H9 (cell line): ENCODE data around the gene IL15. TPM values are rescaled to one million over a fixed set of nuclear protein-coding genes. Genes with fewer than 3 reads are reported as not detected.

Source experiments
- DNase-seq: peaks from one replicate; pipeline ENCODE4 v3.0.0-alpha.2; 2017
- H2AFZ ChIP-seq: one replicate; pipeline ENCODE4 v1.6.1; 2013; ENCODE audit warnings: mild to moderate bottlenecking, low read length, control low read depth, moderate library complexity
- H2AK5ac ChIP-seq: 2 replicates; pipeline ENCODE4 v1.6.1; 2013; ENCODE audit warnings: low read length, control low read depth, mixed read lengths; ENCODE audit not compliant: insufficient read length
- H2BK120ac ChIP-seq: one replicate; pipeline ENCODE4 v1.6.1; 2013; ENCODE audit warnings: low read depth, mild to moderate bottlenecking, low read length, control low read depth, inconsistent platforms; ENCODE audit not compliant: poor library complexity, severe bottlenecking
- H2BK12ac ChIP-seq: 2 replicates; pipeline ENCODE4 v1.6.1; 2013; ENCODE audit warnings: low read length, control low read depth, mixed read lengths, low read depth; ENCODE audit not compliant: insufficient read length
- H2BK15ac ChIP-seq: 2 replicates; pipeline ENCODE4 v1.6.1; 2013; ENCODE audit warnings: low read depth, low read length, control low read depth
- H2BK20ac ChIP-seq: one replicate; pipeline ENCODE4 v1.6.1; 2013; ENCODE audit warnings: low read depth, mild to moderate bottlenecking, low read length, control low read depth, inconsistent platforms; ENCODE audit not compliant: poor library complexity, severe bottlenecking
- H2BK5ac ChIP-seq: 2 replicates; pipeline ENCODE4 v1.6.1; 2013; ENCODE audit warnings: low read length, control low read depth, mixed read lengths; ENCODE audit not compliant: insufficient read length
- H3K14ac ChIP-seq: 2 replicates; pipeline ENCODE4 v1.6.1; 2013; ENCODE audit warnings: low read length, control low read depth; ENCODE audit not compliant: insufficient read depth
- H3K18ac ChIP-seq: 2 replicates; pipeline ENCODE4 v1.6.1; 2013; ENCODE audit warnings: low read depth, mild to moderate bottlenecking, mixed read lengths, low read length, control low read depth; ENCODE audit not compliant: insufficient read length
- H3K23ac ChIP-seq: 2 replicates; pipeline ENCODE4 v1.6.1; 2013; ENCODE audit warnings: low read length, control low read depth, mixed read lengths, low read depth; ENCODE audit not compliant: insufficient read length
- H3K23me2 ChIP-seq: 2 replicates; pipeline ENCODE4 v1.6.1; 2013; ENCODE audit warnings: low read depth, mild to moderate bottlenecking, mixed read lengths, low read length, control low read depth; ENCODE audit not compliant: insufficient read length, poor library complexity, severe bottlenecking
- H3K27ac ChIP-seq: 2 replicates; pipeline ENCODE4 v1.5.1; 2013; ENCODE audit warnings: low read length, control low read depth, mixed read lengths, low read depth; ENCODE audit not compliant: insufficient read length
- H3K27me3 ChIP-seq: 2 replicates; pipeline ENCODE4 v1.6.1; 2013; ENCODE audit warnings: low read length, control low read depth, inconsistent platforms; ENCODE audit not compliant: insufficient read depth
- H3K4ac ChIP-seq: 2 replicates; pipeline ENCODE4 v1.6.1; 2013; ENCODE audit warnings: low read depth, mild to moderate bottlenecking, control low read depth, inconsistent platforms, low read length, moderate library complexity
- H3K4me1 ChIP-seq: 2 replicates; pipeline ENCODE4 v1.6.1; 2013; ENCODE audit warnings: low read length, control low read depth, inconsistent platforms; ENCODE audit not compliant: insufficient read depth
- H3K4me2 ChIP-seq: 2 replicates; pipeline ENCODE4 v1.6.1; 2013; ENCODE audit warnings: low read length, control low read depth, mixed read lengths; ENCODE audit not compliant: insufficient read length, insufficient read depth
- H3K56ac ChIP-seq: 2 replicates; pipeline ENCODE4 v1.6.1; 2013; ENCODE audit warnings: low read depth, mild to moderate bottlenecking, mixed read lengths, low read length, control low read depth; ENCODE audit not compliant: insufficient read length
- H3K79me1 ChIP-seq: 2 replicates; pipeline ENCODE4 v1.6.1; 2013; ENCODE audit warnings: low read depth, mild to moderate bottlenecking, moderate library complexity, low read length, control low read depth, inconsistent platforms; ENCODE audit not compliant: insufficient read depth, poor library complexity, severe bottlenecking
- H3K79me2 ChIP-seq: 2 replicates; pipeline ENCODE4 v1.6.1; 2013; ENCODE audit warnings: low read length, control low read depth, inconsistent platforms; ENCODE audit not compliant: insufficient read depth
- H3K9ac ChIP-seq: 2 replicates; pipeline ENCODE4 v1.6.1; 2013; ENCODE audit warnings: low read length, control low read depth, mixed read lengths; ENCODE audit not compliant: insufficient read length; ENCODE audit errors: extremely low read depth
- H3K9me3 ChIP-seq: one replicate; pipeline ENCODE4 v1.6.1; 2013; ENCODE audit warnings: low read depth, low read length, inconsistent platforms; ENCODE audit not compliant: control insufficient read depth
- H3T11ph ChIP-seq: one replicate; pipeline ENCODE4 v1.6.1; 2013; ENCODE audit warnings: mild to moderate bottlenecking, low read length, control low read depth, inconsistent platforms
- H4K20me1 ChIP-seq: one replicate; pipeline ENCODE4 v1.6.1; 2013; ENCODE audit not compliant: control insufficient read depth, insufficient read length, insufficient read depth
- H4K5ac ChIP-seq: 2 replicates; pipeline ENCODE4 v1.6.1; 2013; ENCODE audit warnings: low read depth, mild to moderate bottlenecking, mixed read lengths, low read length, control low read depth; ENCODE audit not compliant: insufficient read length
- H4K8ac ChIP-seq: replicated peaks from 2 replicates; pipeline ENCODE4 v1.6.1; 2013; ENCODE audit warnings: low read length, control low read depth, mixed read lengths, low read depth; ENCODE audit not compliant: insufficient read length
- H4K91ac ChIP-seq: 2 replicates; pipeline ENCODE4 v1.6.1; 2013; ENCODE audit warnings: low read depth, mild to moderate bottlenecking, moderate library complexity, mixed read lengths, low read length, control low read depth; ENCODE audit not compliant: insufficient read length
- H3K27ac Mint-ChIP-seq, 3 experiments: 2 replicates in 2 of 3; 3 replicates in 1 of 3; pipeline ENCODE4 v1.8.0; 2020 to 2021; ENCODE audit warnings: mixed read lengths in 3 of 3, mild to moderate bottlenecking in 1 of 3, moderate library complexity in 1 of 3
- H3K27me3 Mint-ChIP-seq: 2 replicates; pipeline ENCODE4 v1.8.0; 2021; ENCODE audit warnings: low read depth, mild to moderate bottlenecking, moderate library complexity, mixed read lengths
- H3K36me3 Mint-ChIP-seq, 3 experiments: 2 replicates in 2 of 3; 3 replicates in 1 of 3; pipeline ENCODE4 v1.8.0; 2020 to 2021; ENCODE audit warnings: low read depth in 3 of 3, mixed read lengths in 3 of 3; ENCODE audit not compliant: insufficient read depth in 1 of 3
- H3K4me1 Mint-ChIP-seq, 2 experiments: 2 replicates each; pipeline ENCODE4 v1.8.0; 2020; ENCODE audit warnings: mixed read lengths in 2 of 2
- H3K4me3 Mint-ChIP-seq, 2 experiments: 2 replicates in 1 of 2; 3 replicates in 1 of 2; pipeline ENCODE4 v1.8.0; 2020 to 2021; ENCODE audit warnings: mild to moderate bottlenecking in 2 of 2, mixed read lengths in 2 of 2, moderate library complexity in 1 of 2
- H3K9me3 Mint-ChIP-seq, 2 experiments: 2 replicates in 1 of 2; 3 replicates in 1 of 2; pipeline ENCODE4 v1.8.0; 2020; ENCODE audit warnings: mild to moderate bottlenecking in 2 of 2, mixed read lengths in 2 of 2, moderate library complexity in 1 of 2
- CTCF ChIP-seq: fragments of 200-600 bp; sonication (generic); conservative IDR thresholded peaks from 3 replicates; pipeline ENCODE4 v1.8.0; 2021; ENCODE audit warnings: antibody characterized with exemption, mild to moderate bottlenecking
- WGBS: extraction: QIAGEN DNeasy Blood & Tissue Kit; methylation state at CpG from one replicate; pipeline ENCODE4 v1.1.7; 2013; ENCODE audit warnings: missing lambda C conversion rate, low lambda C conversion rate, mixed read lengths; ENCODE audit not compliant: insufficient read length; ENCODE audit errors: extremely low coverage; 5-methylcytosine and 5-hydroxymethylcytosine counted together
- total RNA-seq: library from RNA; stranded (reverse); gene quantifications from 2 replicates; pipeline ENCODE4 v1.2.1, GENCODE V29; 2021

IL15 gene
- total RNA-seq, 1 experiment from 2014 or later: 0.61 TPM

- no peak overlapping the region for H3K4me3 Mint-ChIP-seq
- H3K36me3 Mint-ChIP-seq: no peaks in the 10 kb centered on the region
- no peaks in the 10 kb centered on the region for H3K4me1 Mint-ChIP-seq
- H3K27ac Mint-ChIP-seq: no peak overlapping the region
- Histone ChIP-seq H3K27ac (no peak overlapping the region), H3K23me2 (no peaks in the 10 kb centered on the region), H4K5ac (no peak overlapping the region), H3K56ac (no peak overlapping the region), H3K4me2 (no peak overlapping the region), H3K79me2 (no peaks in the 10 kb centered on the region), H2BK15ac (no peak overlapping the region), H3K27me3 (no peaks in the 10 kb centered on the region; the same call in 1 of the 2 replicates), H3K9me3 (no peaks in the 10 kb centered on the region), H2BK5ac (no peak overlapping the region), H2BK20ac (no peak overlapping the region), H2AFZ (no peak overlapping the region), H4K8ac (no peak overlapping the region), H3K23ac (no peak overlapping the region), H3K9ac (no peak overlapping the region), H2BK12ac (no peak overlapping the region), H3K14ac (no peak overlapping the region), H2AK5ac (no peak overlapping the region), H2BK120ac (no peak overlapping the region), H3K18ac (no peak overlapping the region), H3K4me1 (no peaks in the 10 kb centered on the region), H3K79me1 (no peaks in the 10 kb centered on the region), H3T11ph (no peak overlapping the region), H4K20me1 (no peaks in the 10 kb centered on the region), H4K91ac (no peak overlapping the region), H3K4ac (no peak overlapping the region)
- WGBS: no CpG with 5 or more reads among the region's 3 CpGs
- H3K9me3 Mint-ChIP-seq: no peaks in the 10 kb centered on the region
- H3K27me3 Mint-ChIP-seq: no peaks in the 10 kb centered on the region
- no peak for TF ChIP-seq CTCF
- DNase-seq: no peak
Observed at GRCh38 chr4:141668200-141668910, 32.0 kb downstream of the IL15 start.
